Mucosa of stomach (tissue), 1 donor: ENCODE data around the gene EMILIN1.
"Not testable (repeated sequence)": the region's sequence is repeated elsewhere in the genome, so short reads cannot be mapped to it uniquely, and the experiment has no call there.

Experiments used
- H3K27me3 ChIP-seq: one replicate; pipeline ENCODE4 v1.7.0; 2013; ENCODE audit warnings: mild to moderate bottlenecking, low read length; ENCODE audit not compliant: control insufficient read depth, insufficient read depth
- H3K36me3 ChIP-seq: one replicate; pipeline ENCODE4 v1.7.0; 2013; ENCODE audit warnings: low read length; ENCODE audit not compliant: control insufficient read depth, insufficient read depth
- H3K4me1 ChIP-seq: one replicate; pipeline ENCODE4 v1.7.0; 2013; ENCODE audit warnings: mild to moderate bottlenecking, low read length; ENCODE audit not compliant: control insufficient read depth, insufficient read depth
- H3K4me3 ChIP-seq: one replicate; pipeline ENCODE4 v1.7.0; 2013; ENCODE audit warnings: low read length
- H3K9ac ChIP-seq: one replicate; pipeline ENCODE4 v1.7.0; 2013; ENCODE audit warnings: mild to moderate bottlenecking, low read length, moderate library complexity
- H3K9me3 ChIP-seq: one replicate; pipeline ENCODE4 v1.7.0; 2013; ENCODE audit warnings: mild to moderate bottlenecking, low read length, moderate library complexity; ENCODE audit not compliant: control insufficient read depth
- donor health status: Pancreatic carcinoma.

The EMILIN1 gene

DNA sequence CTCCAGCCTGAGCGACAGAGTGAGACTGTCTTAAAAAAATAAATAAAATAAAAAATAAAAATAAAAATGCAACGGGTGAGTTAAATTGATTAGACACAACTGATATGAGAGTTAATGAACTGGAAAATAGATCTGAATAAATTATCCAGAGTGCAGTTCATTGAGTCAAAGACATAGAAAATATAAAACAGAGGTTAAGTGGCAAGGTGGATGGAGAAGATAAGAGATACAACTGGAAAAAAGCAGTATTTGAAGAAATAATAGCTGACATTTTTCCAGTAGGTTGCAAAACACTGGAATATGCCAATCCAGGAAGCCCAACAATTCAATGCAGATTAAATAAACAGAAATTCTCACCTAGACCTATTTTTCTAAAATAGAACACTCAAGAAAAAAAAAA lies 29.8 kb downstream of the EMILIN1 start:
- Histone ChIP-seq H3K9ac (no peak overlapping the region), H3K27me3 (no peaks in the 10 kb centered on the region)

DNA sequence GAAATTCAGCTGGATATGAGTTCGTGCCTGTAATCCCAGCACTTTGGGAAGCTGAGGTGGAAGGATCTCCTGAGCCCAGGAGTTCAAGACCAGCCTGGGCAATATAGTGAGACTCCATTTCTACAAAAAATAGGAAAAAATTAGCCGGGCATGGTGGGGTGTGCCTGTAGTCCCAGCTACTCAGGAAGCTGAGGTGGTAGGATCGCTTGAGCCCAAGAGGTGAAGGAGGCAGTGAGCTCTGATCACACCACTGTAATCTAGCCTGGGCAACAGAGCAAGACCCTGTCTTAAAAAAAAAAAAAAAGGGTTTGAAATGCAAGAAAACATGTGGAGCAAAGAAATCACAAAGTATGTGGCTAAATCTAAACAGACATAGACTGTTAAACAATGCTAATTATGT lies 30.7 kb downstream of the EMILIN1 start:
- H3K4me3 ChIP-seq, result no peak overlapping the region
- H3K9ac ChIP-seq, result no peak overlapping the region
- H3K27me3 ChIP-seq, result no peaks in the 10 kb centered on the region
- no peaks in the 10 kb centered on the region for H3K4me1 ChIP-seq
- no peaks in the 10 kb centered on the region for H3K9me3 ChIP-seq
- no peaks in the 10 kb centered on the region for H3K36me3 ChIP-seq

More for the DNA sequence above, 29.8 kb downstream of the EMILIN1 start:
- no peaks in the 10 kb centered on the region for H3K4me1 ChIP-seq
- no peak overlapping the region for H3K4me3 ChIP-seq
- H3K36me3 ChIP-seq, result no peaks in the 10 kb centered on the region
- H3K9me3 ChIP-seq, result no peaks in the 10 kb centered on the region

DNA sequence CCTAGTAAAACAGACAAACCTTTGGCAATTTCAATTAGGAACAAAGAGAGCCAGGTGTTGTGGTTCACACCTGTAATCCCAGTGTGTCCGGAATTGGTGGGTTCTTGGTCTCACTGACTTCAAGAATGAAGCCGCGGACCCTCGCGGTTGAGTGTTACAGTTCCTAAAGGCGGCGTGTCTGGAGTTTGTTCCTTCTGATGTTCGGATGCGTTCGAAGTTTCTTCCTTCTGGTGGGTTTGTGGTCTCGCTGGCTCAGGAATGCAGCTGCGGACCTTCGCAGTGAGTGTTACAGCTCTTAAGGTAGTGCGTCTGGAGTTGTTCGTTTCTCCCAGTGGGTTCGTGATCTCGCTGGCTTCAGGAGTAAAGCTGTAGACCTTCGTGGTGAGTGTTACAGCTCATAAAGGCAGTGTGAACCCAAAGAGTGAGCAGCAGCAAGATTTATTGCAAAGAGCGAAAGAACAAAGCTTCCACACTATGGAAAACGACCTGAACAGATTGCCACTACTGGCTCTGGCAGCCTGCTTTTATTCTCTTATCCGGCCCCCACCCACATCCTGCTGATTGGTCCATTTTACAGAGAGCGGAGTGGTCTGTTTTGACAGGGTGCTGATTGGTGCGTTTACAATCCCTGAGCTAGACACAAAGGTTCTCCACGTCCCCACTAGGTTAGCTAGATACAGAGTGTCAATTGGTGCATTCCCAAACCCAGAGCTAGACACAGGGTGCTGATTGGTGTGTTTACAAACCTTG lies 32.4 kb downstream of the EMILIN1 start:
- H3K4me1 ChIP-seq, H3K27me3 ChIP-seq, H3K9ac ChIP-seq, H3K36me3 ChIP-seq, H3K4me3 ChIP-seq, H3K9me3 ChIP-seq: not testable (repeated sequence)

GRCh38 chr2:27111392-27112078 lies 33.1 kb downstream of the EMILIN1 start:
- not testable (repeated sequence) for H3K9me3 ChIP-seq, H3K36me3 ChIP-seq, H3K9ac ChIP-seq, H3K4me3 ChIP-seq, H3K4me1 ChIP-seq, H3K27me3 ChIP-seq

GRCh38 chr2:27115519-27115918 lies 37.1 kb downstream of the EMILIN1 start:
- Histone ChIP-seq H3K36me3 (no peaks in the 10 kb centered on the region), H3K4me1 (peaks cover 9% of the 10 kb centered on the region), H3K27me3 (peaks cover 16% of the 10 kb centered on the region), H3K9ac (no peak overlapping the region), H3K4me3 (no peak overlapping the region), H3K9me3 (no peaks in the 10 kb centered on the region)

GRCh38 chr2:27117995-27118524 lies 39.6 kb downstream of the EMILIN1 start:
- peak overlapping the region; percentile 39 for H3K9ac ChIP-seq
- H3K36me3 ChIP-seq, result no peaks in the 10 kb centered on the region
- no peaks in the 10 kb centered on the region for H3K9me3 ChIP-seq
- H3K4me3 ChIP-seq, result peak overlapping the region; percentile 36
- H3K4me1 ChIP-seq, result peaks cover 9% of the 10 kb centered on the region
- peaks cover 19% of the 10 kb centered on the region for H3K27me3 ChIP-seq

- no peaks in the 10 kb centered on the region for H3K36me3 ChIP-seq
- peak within 1 kb of the TSS; percentile 39 for H3K9ac ChIP-seq
- H3K4me3 ChIP-seq, result peak within 1 kb of the TSS; percentile 36
- peaks cover 9% of the 10 kb centered on the region for H3K4me1 ChIP-seq
- no peaks in the 10 kb centered on the region for H3K9me3 ChIP-seq
- H3K27me3 ChIP-seq, result peaks cover 19% of the 10 kb centered on the region
These were observed 40.3 kb downstream of the EMILIN1 start, which contains the start of gene CGREF1 for GRCh38 chr2:27118525-27119329. TSS of gene CGREF1 (minus strand) at chr2:27119128. CDS start at chr2:27104366, 14,762 bp downstream.

GRCh38 chr2:27119330-27119670 lies 40.9 kb downstream of the EMILIN1 start:
- Histone ChIP-seq H3K27me3 (peaks cover 19% of the 10 kb centered on the region), H3K4me1 (peaks cover 15% of the 10 kb centered on the region)
- not testable (repeated sequence) for H3K9ac ChIP-seq, H3K36me3 ChIP-seq, H3K9me3 ChIP-seq, H3K4me3 ChIP-seq

DNA sequence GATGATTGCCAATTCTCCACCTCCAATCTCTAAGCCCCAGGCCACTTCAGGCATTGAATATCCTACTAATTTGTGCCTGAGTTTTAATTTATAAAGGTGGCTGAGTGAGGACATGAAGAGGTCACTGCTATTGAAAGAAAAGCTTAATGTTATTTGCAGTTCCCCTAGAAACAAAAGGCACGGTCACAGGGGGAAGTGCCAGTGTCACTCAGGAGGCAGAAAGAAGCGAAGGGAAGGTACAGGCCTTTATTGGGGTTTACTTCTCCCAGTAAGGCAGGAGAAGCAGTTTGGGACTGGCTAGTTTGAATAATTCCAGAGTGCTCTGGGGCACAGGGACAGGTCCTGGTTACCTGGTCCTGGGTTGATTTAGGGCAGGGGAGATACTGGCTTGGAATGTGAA lies 43.5 kb downstream of the EMILIN1 start:
- Histone ChIP-seq H3K9ac (no peak overlapping the region), H3K4me1 (peaks cover 15% of the 10 kb centered on the region), H3K9me3 (no peaks in the 10 kb centered on the region), H3K36me3 (no peaks in the 10 kb centered on the region), H3K27me3 (peaks cover 19% of the 10 kb centered on the region), H3K4me3 (no peak overlapping the region)

DNA sequence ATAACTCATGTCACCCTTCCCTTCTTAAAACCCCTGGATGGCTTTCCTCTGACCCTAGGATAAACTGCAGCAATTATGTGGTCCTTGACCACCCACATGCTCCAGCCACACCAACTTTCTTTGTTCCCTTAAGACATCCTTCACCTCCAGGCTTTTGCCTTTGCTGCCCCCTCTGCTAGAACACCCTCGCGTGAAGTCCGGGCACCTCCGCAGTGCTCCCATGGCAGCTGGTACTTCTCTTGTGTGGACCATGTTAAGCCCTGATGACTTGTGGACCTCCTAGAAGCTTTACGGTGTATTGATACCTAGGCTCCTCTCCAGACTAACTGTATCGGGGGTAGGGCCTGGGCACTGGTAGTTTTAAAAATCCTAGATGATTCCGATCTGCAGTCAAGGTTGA lies 44.4 kb downstream of the EMILIN1 start:
- Histone ChIP-seq H3K9ac (no peak overlapping the region), H3K27me3 (peaks cover 19% of the 10 kb centered on the region), H3K9me3 (no peaks in the 10 kb centered on the region), H3K4me3 (no peak overlapping the region), H3K4me1 (peaks cover 15% of the 10 kb centered on the region), H3K36me3 (no peaks in the 10 kb centered on the region)

DNA sequence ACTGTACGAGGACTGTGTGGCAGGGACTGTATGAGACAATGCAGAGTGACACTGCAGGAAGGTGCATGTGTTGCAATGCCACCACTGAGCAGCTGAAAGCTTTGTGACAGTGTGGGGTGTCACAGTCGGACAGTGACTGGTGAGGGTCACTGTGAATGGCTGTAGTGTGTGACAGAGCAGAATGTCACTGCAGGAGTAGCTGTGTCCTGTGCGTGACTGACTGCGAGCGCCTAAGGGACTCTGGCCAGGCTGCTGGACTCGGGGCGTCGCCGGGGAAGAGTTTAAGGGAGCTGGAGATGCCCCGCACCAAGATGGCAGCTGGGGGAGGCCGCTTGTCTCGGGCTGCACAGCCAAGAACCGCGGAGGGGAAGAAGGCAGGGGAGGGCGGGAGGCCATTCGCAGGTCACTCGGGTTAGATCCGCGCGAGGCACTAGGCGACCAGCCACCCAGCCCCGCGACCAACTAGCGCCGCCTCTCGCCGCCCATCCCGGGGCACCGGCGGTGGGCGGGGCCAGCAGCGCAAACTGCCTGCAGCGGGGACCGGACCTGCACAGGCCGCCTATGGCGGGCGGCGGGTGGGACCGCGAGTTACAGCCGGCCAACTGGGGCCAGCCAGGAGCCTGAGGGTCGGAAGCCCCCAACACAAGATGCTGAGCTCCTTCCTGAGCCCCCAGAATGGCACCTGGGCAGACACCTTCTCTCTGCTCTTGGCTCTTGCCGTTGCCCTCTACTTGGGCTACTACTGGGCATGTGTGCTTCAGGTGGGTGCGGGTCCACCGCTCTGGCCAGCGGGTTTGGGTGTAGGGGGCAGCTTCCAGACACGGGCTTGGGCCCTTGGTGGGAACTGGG lies 45.1 kb downstream of the EMILIN1 start, which contains the start of gene ABHD1:
TSS of gene ABHD1 (plus strand) at position 514 of the 849 bp plus-strand sequence. CDS start at position 648, 134 bp downstream.
- peak within 1 kb of the TSS; percentile 44 for H3K9ac ChIP-seq
- no peaks in the 10 kb centered on the region for H3K9me3 ChIP-seq
- H3K4me1 ChIP-seq, result peaks cover 9% of the 10 kb centered on the region
- no peak within 1 kb of the TSS for H3K4me3 ChIP-seq
- H3K27me3 ChIP-seq, result peaks cover 15% of the 10 kb centered on the region
- H3K36me3 ChIP-seq, result no peaks in the 10 kb centered on the region
